ENCODE measurements around the gene AMMECR1. TPM values are rescaled to one million over a fixed set of nuclear protein-coding genes. Genes with fewer than 3 reads are reported as not detected.

The AMMECR1 gene
- total and polyA plus RNA-seq, 2 of the 4 experiments (the other 2 are of a cell fraction), result 7.0 to 11.3 TPM

DNA sequence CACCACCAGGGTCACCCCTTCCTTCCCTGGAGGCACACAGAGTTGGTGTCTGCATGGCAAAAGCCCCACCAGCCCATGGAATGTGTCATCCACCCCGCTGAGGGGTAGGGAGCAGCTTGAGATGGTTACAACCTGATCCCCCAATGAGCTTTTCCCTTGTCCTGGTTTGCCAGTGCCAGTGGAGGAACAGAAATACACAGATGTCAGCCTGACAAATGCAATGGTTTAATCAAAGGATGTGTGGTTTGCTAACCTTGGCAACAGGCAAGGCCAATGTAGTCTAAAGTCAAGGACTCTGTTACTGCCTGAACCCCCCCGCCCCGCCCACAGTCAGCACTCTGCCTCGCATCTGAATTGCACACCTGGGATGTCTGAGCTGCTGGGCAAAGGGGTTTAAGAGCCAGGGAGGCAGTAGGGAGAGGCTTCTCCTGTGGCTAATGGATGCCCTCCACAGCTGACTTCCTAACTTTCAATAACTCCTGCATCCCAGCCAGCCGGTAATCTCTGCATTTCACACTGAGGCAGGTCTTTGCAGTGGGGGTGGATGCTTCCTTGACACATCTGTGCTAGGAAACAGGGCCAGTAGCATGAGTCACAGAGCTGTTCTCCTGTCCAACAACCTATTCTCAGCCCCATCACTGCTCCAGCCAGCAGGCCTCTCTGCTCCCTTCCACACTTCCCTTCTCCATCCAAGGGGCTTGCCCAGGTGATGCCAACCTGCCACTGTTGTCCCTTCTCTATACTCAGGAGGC lies 137.5 kb downstream of the AMMECR1 start:
- H3K27me3 ChIP-seq (ENCODE audit: control insufficient read depth, insufficient read depth, low read length), result no peaks in the 10 kb centered on the region; the same call in 1 of the 2 replicates
- no peak overlapping the region for H3K4ac ChIP-seq (ENCODE audit: low read depth, low read length)
- H3K23ac ChIP-seq (ENCODE audit: low read depth, low read length), result no peak overlapping the region
- 0 out of 3 replicates have a peak overlapping the region, but pooled peaks have one; percentile 13 for H2BK15ac ChIP-seq (ENCODE audit: low read depth, low read length)
- peaks cover 0 to 14% of the 10 kb centered on the region in 2 experiments; a peak in 2 of 4 replicates for H3K79me1 ChIP-seq (ENCODE audit: low read depth in 1 of 2, low read length in 2 of 2)
- H3K9me3 ChIP-seq (ENCODE audit: control insufficient read depth, insufficient read depth, low read length), result no peaks in the 10 kb centered on the region; the same call in 1 of the 2 replicates
- no TSS peak for BruUV-seq (replicated peaks)
- H3K14ac ChIP-seq (replicated peaks; ENCODE audit: low read depth, low read length), result no peak overlapping the region
- H4K91ac ChIP-seq (ENCODE audit: insufficient read depth, low read depth, low read length), result no peak overlapping the region
- H3K4me1 ChIP-seq (ENCODE audit: control insufficient read depth, insufficient read depth, low read length), result peaks cover 9% of the 10 kb centered on the region
- H3K4me2 ChIP-seq (ENCODE audit: low read depth, low read length), result peak overlapping the region; percentile 54; the same call in 1 of the 2 replicates
- no peak overlapping the region; a peak in 1 of 4 replicates for H4K8ac ChIP-seq (ENCODE audit: low read depth in 2 of 2, low read length in 2 of 2)
- no peak overlapping the region for H2BK20ac ChIP-seq (ENCODE audit: low read depth, low read length)
- POLR2A ChIA-PET (ENCODE audit: unreplicated experiment), result no interaction called here
- dilution Hi-C loops (cut with HindIII; ENCODE audit: low sequenced_read_pairs, unreplicated experiment) (no loop called here), in situ Hi-C loops (cut with MboI; ENCODE audit: low sequenced_read_pairs) (no loop called here), intact Hi-C loops (cut with micrococcal nuclease) (loop anchor here (5.0 kb wide), 1 partner anchor 137 kb away; the partner anchor contains the start of gene AMMECR1)
- peaks cover 15% of the 10 kb centered on the region for H3K9me1 ChIP-seq (ENCODE audit: insufficient read depth, low read length)
- H4K20me1 ChIP-seq (ENCODE audit: insufficient read depth, low read length), result 0 out of 2 replicates have a peak, but pooled peaks cover under 1% of the 10 kb centered on the region
- peak; percentile 86 for ATAC-seq (ENCODE audit: low read depth)
- H2AK5ac ChIP-seq (ENCODE audit: low read depth, low read length), result 0 out of 2 replicates have a peak overlapping the region, but pooled peaks have one; percentile 39
- DNase-seq, result peak; percentile 84
- no peak overlapping the region for H3K18ac ChIP-seq (ENCODE audit: low read depth, low read length)
- H2BK120ac ChIP-seq (ENCODE audit: low read depth, low read length), result no peak overlapping the region
- peak overlapping the region; percentile 34 for H2BK5ac ChIP-seq (ENCODE audit: low read depth, low read length, poor library complexity, severe bottlenecking)
- WGBS, 2 experiments (ENCODE audit: extremely low coverage in 2 of 2, insufficient read length in 1 of 2), result no CpG with 5 or more reads among the region's 5 CpGs
- no peak overlapping the region for H2AFZ ChIP-seq (replicated peaks; ENCODE audit: low read length, poor library complexity)
- H3K36me3 ChIP-seq (ENCODE audit: control insufficient read depth, insufficient read depth, low read length), result 0 out of 2 replicates have a peak, but pooled peaks cover 2% of the 10 kb centered on the region
- no peak overlapping the region for H3K56ac ChIP-seq (ENCODE audit: extremely low read depth, insufficient read depth, low read length)
- H2AK9ac ChIP-seq (replicated peaks; ENCODE audit: low read depth, low read length, poor library complexity), result no peak overlapping the region
- H3K9ac ChIP-seq (ENCODE audit: low read depth, low read length), result no peak overlapping the region
- H3K27ac ChIP-seq (ENCODE audit: insufficient read depth, low read length), result no peak overlapping the region
- H3K4me3 ChIP-seq (ENCODE audit: insufficient read depth, low read depth, low read length), result no peak overlapping the region
- CTCF ChIA-PET, result no interaction called here
- H4K5ac ChIP-seq (ENCODE audit: low read depth, low read length), result no peak overlapping the region
- no peak for TF ChIP-seq RAD21 (IDR thresholded peaks at IDR 0.05; ENCODE audit: low read length)
- no peak for TF ChIP-seq RFX5 (IDR thresholded peaks at IDR 0.05; ENCODE audit: low read depth, low read length)
- TF ChIP-seq, protein P1, sequence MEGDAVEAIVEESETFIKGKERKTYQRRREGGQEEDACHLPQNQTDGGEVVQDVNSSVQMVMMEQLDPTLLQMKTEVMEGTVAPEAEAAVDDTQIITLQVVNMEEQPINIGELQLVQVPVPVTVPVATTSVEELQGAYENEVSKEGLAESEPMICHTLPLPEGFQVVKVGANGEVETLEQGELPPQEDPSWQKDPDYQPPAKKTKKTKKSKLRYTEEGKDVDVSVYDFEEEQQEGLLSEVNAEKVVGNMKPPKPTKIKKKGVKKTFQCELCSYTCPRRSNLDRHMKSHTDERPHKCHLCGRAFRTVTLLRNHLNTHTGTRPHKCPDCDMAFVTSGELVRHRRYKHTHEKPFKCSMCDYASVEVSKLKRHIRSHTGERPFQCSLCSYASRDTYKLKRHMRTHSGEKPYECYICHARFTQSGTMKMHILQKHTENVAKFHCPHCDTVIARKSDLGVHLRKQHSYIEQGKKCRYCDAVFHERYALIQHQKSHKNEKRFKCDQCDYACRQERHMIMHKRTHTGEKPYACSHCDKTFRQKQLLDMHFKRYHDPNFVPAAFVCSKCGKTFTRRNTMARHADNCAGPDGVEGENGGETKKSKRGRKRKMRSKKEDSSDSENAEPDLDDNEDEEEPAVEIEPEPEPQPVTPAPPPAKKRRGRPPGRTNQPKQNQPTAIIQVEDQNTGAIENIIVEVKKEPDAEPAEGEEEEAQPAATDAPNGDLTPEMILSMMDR (conservative IDR thresholded peaks at IDR 0.05; ENCODE audit: low read depth, low read length), result no peak
- no peak for TF ChIP-seq SMC3 (IDR thresholded peaks at IDR 0.05; ENCODE audit: low read depth, low read length)
- TF ChIP-seq, protein P2, sequence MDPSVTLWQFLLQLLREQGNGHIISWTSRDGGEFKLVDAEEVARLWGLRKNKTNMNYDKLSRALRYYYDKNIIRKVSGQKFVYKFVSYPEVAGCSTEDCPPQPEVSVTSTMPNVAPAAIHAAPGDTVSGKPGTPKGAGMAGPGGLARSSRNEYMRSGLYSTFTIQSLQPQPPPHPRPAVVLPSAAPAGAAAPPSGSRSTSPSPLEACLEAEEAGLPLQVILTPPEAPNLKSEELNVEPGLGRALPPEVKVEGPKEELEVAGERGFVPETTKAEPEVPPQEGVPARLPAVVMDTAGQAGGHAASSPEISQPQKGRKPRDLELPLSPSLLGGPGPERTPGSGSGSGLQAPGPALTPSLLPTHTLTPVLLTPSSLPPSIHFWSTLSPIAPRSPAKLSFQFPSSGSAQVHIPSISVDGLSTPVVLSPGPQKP (IDR thresholded peaks at IDR 0.05; ENCODE audit: borderline replicate concordance, low read depth, low read length), result no peak
- no peak for TF ChIP-seq MAZ (IDR thresholded peaks at IDR 0.05; ENCODE audit: borderline replicate concordance, low read depth, low read length)
- TF ChIP-seq FOS (IDR thresholded peaks at IDR 0.05; ENCODE audit: low read depth, low read length), result no peak
- TF ChIP-seq BHLHE40 (IDR thresholded peaks at IDR 0.05; ENCODE audit: low read depth, low read length), result no peak
- no peak for TF ChIP-seq CEBPB (IDR thresholded peaks at IDR 0.05; ENCODE audit: low read depth, low read length)
- no peak for TF ChIP-seq MXI1 (IDR thresholded peaks at IDR 0.05; ENCODE audit: borderline replicate concordance, low read depth, low read length)
- TF ChIP-seq RCOR1 (IDR thresholded peaks at IDR 0.05; ENCODE audit: insufficient replicate concordance, low read length), result no peak
- TF ChIP-seq CHD1 (IDR thresholded peaks at IDR 0.05; ENCODE audit: low read depth, low read length), result no peak
- no peak for TF ChIP-seq MAFK (IDR thresholded peaks at IDR 0.05; ENCODE audit: low read depth, low read length)
- TF ChIP-seq NFE2L2 (IDR thresholded peaks at IDR 0.05; ENCODE audit: low read depth, low read length), result no peak
- TF ChIP-seq POLR2A (IDR thresholded peaks at IDR 0.05; ENCODE audit: low read depth, low read length), result no peak
